ENCODE results near the gene CCDC152.

CCDC152 gene

GRCh38 chr5:42784132-42784531 lies 27.5 kb downstream of the CCDC152 start:
- DNase-seq: no peak

- DNase-seq: no peak
These were observed 29.1 kb downstream of the CCDC152 start for GRCh38 chr5:42785756-42786155.

GRCh38 chr5:42787073-42787472 lies 30.5 kb downstream of the CCDC152 start:
- no peak for DNase-seq

GRCh38 chr5:42787845-42788244 lies 31.2 kb downstream of the CCDC152 start:
- no peak for DNase-seq

GRCh38 chr5:42791151-42791550 lies 34.5 kb downstream of the CCDC152 start:
- no peak for DNase-seq

GRCh38 chr5:42798284-42799240 lies 41.9 kb downstream of the CCDC152 start:
- no peak for DNase-seq

- no peak for DNase-seq
These were observed 42.6 kb downstream of the CCDC152 start for GRCh38 chr5:42799241-42799608.

GRCh38 chr5:42799668-42800114 lies 43.1 kb downstream of the CCDC152 start:
- DNase-seq: no peak

GRCh38 chr5:42800748-42801330 lies 44.2 kb downstream of the CCDC152 start:
- DNase-seq: no peak

GRCh38 chr5:42801516-42802166 lies 45.0 kb downstream of the CCDC152 start:
- DNase-seq: no peak

- no peak for DNase-seq
These were observed 48.2 kb downstream of the CCDC152 start for GRCh38 chr5:42804717-42805339.

- DNase-seq: no peak
These were observed 49.5 kb downstream of the CCDC152 start for GRCh38 chr5:42806004-42806700.

GRCh38 chr5:42806701-42807262 lies 50.2 kb downstream of the CCDC152 start:
- DNase-seq: no peak

GRCh38 chr5:42807722-42808447 lies 51.3 kb downstream of the CCDC152 start:
- DNase-seq: no peak

- DNase-seq: no peak
These were observed 52.4 kb downstream of the CCDC152 start for GRCh38 chr5:42808888-42809611.

GRCh38 chr5:42810834-42811590 lies 54.4 kb downstream of the CCDC152 start:
- no peak for DNase-seq

GRCh38 chr5:42811591-42812446 lies 55.2 kb downstream of the CCDC152 start, which contains the start of gene SELENOP:
SELENOP (minus strand) TSS chr5:42811892; CDS start chr5:42808353, 3,539 bp downstream.
- DNase-seq: no peak

- DNase-seq: no peak
These were observed 56.0 kb downstream of the CCDC152 start for GRCh38 chr5:42812620-42813019.

- DNase-seq: no peak
These were observed 56.9 kb downstream of the CCDC152 start for GRCh38 chr5:42813533-42813932.

Data from activated CD4-positive, alpha-beta T cell treated with anti-CD3 and anti-CD28 coated beads, Interleukin-2, amount 50 U/mL, for 48 hours (primary cell).